Lung (tissue), 12 donors: ENCODE data around the gene RHBDL2. TPM values are rescaled to one million over a fixed set of nuclear protein-coding genes. Genes with fewer than 3 reads are reported as not detected.

Source experiments
- ATAC-seq: fragments of 200-7000 bp; cut with Tn5 transposase; one replicate; pipeline ENCODE4 v1.9.1; 2020; ENCODE audit warnings: moderate number of reproducible peaks; ENCODE audit not compliant: insufficient read depth, low FRiP score
- DNase-seq, 3 donors: peaks; one replicate each; pipeline ENCODE4 v3.0.0-alpha.2; 2013 to 2017
- H3K27ac ChIP-seq, 2 donors: one replicate each; pipeline ENCODE4 v1.5.1; 2013; ENCODE audit warnings: mild to moderate bottlenecking in 2 of 2, moderate library complexity in 2 of 2, control low read depth in 1 of 2, inconsistent platforms in 1 of 2, low read depth in 1 of 2, low read length in 1 of 2
- H3K27me3 ChIP-seq, 3 donors: one replicate each; pipeline ENCODE4 v1.5.1; 2013; ENCODE audit warnings: low read length in 2 of 3; ENCODE audit not compliant: control insufficient read depth in 3 of 3, insufficient read depth in 3 of 3
- H3K36me3 ChIP-seq, 4 donors: one replicate each; pipeline ENCODE4 v1.5.1; 2013; ENCODE audit warnings: low read length in 4 of 4, mild to moderate bottlenecking in 1 of 4, moderate library complexity in 1 of 4; ENCODE audit not compliant: control insufficient read depth in 4 of 4, insufficient read depth in 4 of 4
- H3K4me1 ChIP-seq, 5 donors: one replicate each; pipeline ENCODE4 v1.5.1; 2013; ENCODE audit warnings: low read length in 5 of 5, mild to moderate bottlenecking in 2 of 5, moderate library complexity in 1 of 5; ENCODE audit not compliant: control insufficient read depth in 5 of 5, insufficient read depth in 5 of 5
- H3K4me3 ChIP-seq: one replicate; pipeline ENCODE4 v1.5.1; 2013; ENCODE audit warnings: mild to moderate bottlenecking, control low read depth, moderate library complexity
- H3K9ac ChIP-seq, 2 donors: one replicate each; pipeline ENCODE4 v1.5.1; 2013; ENCODE audit warnings: low read length in 2 of 2, control low read depth in 1 of 2; ENCODE audit not compliant: insufficient read depth in 1 of 2
- H3K9me3 ChIP-seq, 4 donors: one replicate each; pipeline ENCODE4 v1.5.1; 2013; ENCODE audit warnings: low read length in 3 of 4, mild to moderate bottlenecking in 1 of 4, moderate library complexity in 1 of 4; ENCODE audit not compliant: control insufficient read depth in 4 of 4, insufficient read depth in 3 of 4
- CTCF ChIP-seq: IDR thresholded peaks from 2 replicates; pipeline ENCODE4 v1.5.1; 2012; ENCODE audit warnings: mild to moderate bottlenecking; ENCODE audit errors: control extremely low read depth, extremely low read depth
- WGBS, 2 donors: extraction: QIAGEN DNeasy Blood & Tissue Kit; methylation state at CpG; one replicate each; pipeline ENCODE4 v1.1.7; 2013; 5-methylcytosine and 5-hydroxymethylcytosine counted together
- polyA plus RNA-seq, 2 donors: library from polyadenylated mRNA; stranded (reverse); fragments of 200-250 nt; gene quantifications; one replicate each; pipeline ENCODE4 v1.2.1, GENCODE V29; 2013
- total RNA-seq, 2 donors: library from RNA; depleted of rRNA in 1 of 2; stranded (reverse); fragments of >200 nt in 1 of 2; gene quantifications; one replicate each; pipeline ENCODE4 v1.2.1, GENCODE V29; 2014 to 2021
- donor health status: control.
- donor health status: control.
- donor health status: Bipolar disorder and iron deficiency.
- donor health status: healthy.
- donor health status: DM: yes; HTN: yes; CAD: no.

The RHBDL2 gene
- total and polyA plus RNA-seq, 4 donors = 0.97 to 3.3 (median 1.2) TPM

- Histone ChIP-seq H3K4me1 (no peaks in the 10 kb centered on the region), H3K9me3 (no peaks in the 10 kb centered on the region), H3K27me3 (no peaks in the 10 kb centered on the region), H3K4me3 (no peak overlapping the region), H3K27ac (no peak overlapping the region), H3K9ac (no peak overlapping the region), H3K36me3 (peaks cover 0 to 1% (median 0%) of the 10 kb centered on the region in 4 donors)
- no peak for ATAC-seq
- WGBS, 2 donors = 90 to 95% methylated on average over 7 of the region's 7 CpGs
- no peak for DNase-seq
- no peak for TF ChIP-seq CTCF
Observed at GRCh38 chr1:38932571-38932970, 9.1 kb downstream of the RHBDL2 start.

DNA sequence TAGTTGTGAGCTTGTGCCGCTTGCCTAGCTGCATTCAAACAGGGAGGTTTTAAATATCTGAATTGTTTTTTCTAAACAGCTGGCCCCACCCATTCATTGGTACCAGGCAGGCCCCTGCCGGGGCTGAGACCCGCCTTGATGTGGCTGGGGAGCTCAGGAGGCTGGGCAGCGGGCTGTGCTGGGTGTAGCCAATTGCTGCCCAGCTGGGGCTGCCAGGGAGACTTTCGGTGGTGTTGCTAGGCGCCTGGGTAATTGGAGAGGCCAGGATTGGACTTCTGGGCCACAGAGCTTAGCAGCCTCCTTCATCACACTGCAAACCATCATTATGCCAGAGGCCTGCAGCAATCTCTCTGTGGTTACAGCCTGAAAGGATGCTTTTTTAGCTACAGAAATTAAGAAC is 12.2 kb downstream of the RHBDL2 start:
- H3K27ac ChIP-seq = no peak overlapping the region
- H3K36me3 ChIP-seq = peaks cover 0 to 1% (median 0%) of the 10 kb centered on the region in 4 donors
- DNase-seq (no peak), ATAC-seq (no peak)
- 82 to 86% methylated on average over 6 of the region's 6 CpGs for WGBS, 2 donors
- no peak overlapping the region for H3K4me3 ChIP-seq
- H3K4me1 ChIP-seq = no peaks in the 10 kb centered on the region
- no peaks in the 10 kb centered on the region for H3K27me3 ChIP-seq
- no peak overlapping the region for H3K9ac ChIP-seq
- no peak for TF ChIP-seq CTCF
- H3K9me3 ChIP-seq = no peaks in the 10 kb centered on the region

DNA sequence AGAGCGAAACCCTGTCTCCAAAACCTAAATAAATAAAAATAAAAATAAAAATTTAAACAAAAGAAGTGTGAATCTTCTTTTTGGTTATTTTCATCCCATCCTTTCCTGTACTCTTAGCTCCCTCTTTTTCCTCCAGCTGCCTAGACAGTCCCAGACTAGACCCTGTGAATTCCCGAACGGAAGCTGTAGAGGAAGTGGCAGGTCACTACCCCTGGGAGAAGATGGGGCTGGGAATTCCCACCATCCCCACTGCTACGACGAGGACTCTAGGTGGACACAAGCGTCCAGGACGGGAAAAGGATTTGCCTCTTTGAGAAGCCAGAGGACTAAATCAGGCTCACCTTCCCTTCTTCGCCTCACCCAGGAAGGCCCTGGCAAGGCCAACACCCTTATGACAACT is 12.6 kb downstream of the RHBDL2 start:
- H3K4me3 ChIP-seq = no peak overlapping the region
- H3K27me3 ChIP-seq = no peaks in the 10 kb centered on the region
- no peak for TF ChIP-seq CTCF
- no peaks in the 10 kb centered on the region for H3K4me1 ChIP-seq
- DNase-seq (peak in 1 of 3 donors; percentile 18), ATAC-seq (no peak)
- no peak overlapping the region for H3K9ac ChIP-seq
- 83 to 93% methylated on average over 8 of the region's 8 CpGs for WGBS, 2 donors
- H3K9me3 ChIP-seq = no peaks in the 10 kb centered on the region
- peaks cover 0 to 1% (median 0%) of the 10 kb centered on the region in 4 donors for H3K36me3 ChIP-seq
- H3K27ac ChIP-seq = no peak overlapping the region

GRCh38 chr1:38926091-38926490 is 15.5 kb downstream of the RHBDL2 start:
- H3K27me3 ChIP-seq = no peaks in the 10 kb centered on the region
- no peak for TF ChIP-seq CTCF
- 89 to 93% methylated on average over 3 of the region's 3 CpGs for WGBS, 2 donors
- no peaks in the 10 kb centered on the region for H3K9me3 ChIP-seq
- H3K36me3 ChIP-seq = peaks cover 0 to 1% (median 0%) of the 10 kb centered on the region in 4 donors
- ATAC-seq = no peak
- no peak overlapping the region for H3K9ac ChIP-seq
- H3K27ac ChIP-seq = no peak overlapping the region
- H3K4me3 ChIP-seq = no peak overlapping the region
- no peak for DNase-seq
- no peaks in the 10 kb centered on the region for H3K4me1 ChIP-seq
